Mammary epithelial cell (primary cell): ENCODE results near the gene ANKRD1.

Experiments
- CTCF ChIP-seq, 2 donors: IDR thresholded peaks in 1 of 2; conservative IDR thresholded peaks in 1 of 2; 2 replicates each; pipeline ENCODE4 v1.5.1; 2011 to 2012; ENCODE audit warnings: inconsistent platforms in 2 of 2, low read length in 2 of 2, mild to moderate bottlenecking in 2 of 2, control low read depth in 1 of 2, low read depth in 1 of 2; ENCODE audit not compliant: insufficient read depth in 1 of 2; ENCODE audit errors: extremely low read depth in 1 of 2
- EZH2 ChIP-seq: IDR thresholded peaks from 2 replicates; pipeline ENCODE4 v1.6.1; 2012; ENCODE audit warnings: low read length, inconsistent platforms, borderline replicate concordance

- TF ChIP-seq CTCF (conservative IDR thresholded peaks at IDR 0.05 in 1 of 2, IDR thresholded peaks at IDR 0.05 in 1 of 2; ENCODE audit: extremely low read depth in 1 of 2, insufficient read depth in 1 of 2, low read depth in 1 of 2, low read length in 2 of 2) (no peak), EZH2 (no peak)
These were observed 41.8 kb downstream of the ANKRD1 start for GRCh38 chr10:90879062-90879461.
